Middle frontal gyrus (tissue), 1 donor: ENCODE measurements around the gene NDFIP2.

Experiments
- DNase-seq: peaks from one replicate; pipeline ENCODE4 v3.0.0-alpha.2; 2015; ENCODE audit warnings: low spot score; ENCODE audit errors: extremely low spot score

The NDFIP2 gene

GRCh38 chr13:79492918-79493594 is 12.1 kb downstream of the NDFIP2 start:
- no peak for DNase-seq

- DNase-seq, result no peak
These were observed 15.2 kb downstream of the NDFIP2 start for GRCh38 chr13:79496188-79496587.

- no peak for DNase-seq
These were observed 16.1 kb downstream of the NDFIP2 start for GRCh38 chr13:79497064-79497463.

- no peak for DNase-seq
These were observed 16.9 kb downstream of the NDFIP2 start for GRCh38 chr13:79497852-79498251.

- DNase-seq, result no peak
These were observed 19.9 kb downstream of the NDFIP2 start for GRCh38 chr13:79500829-79501228.

- DNase-seq, result no peak
These were observed 20.7 kb downstream of the NDFIP2 start for GRCh38 chr13:79501538-79502232.

- no peak for DNase-seq
These were observed 22.0 kb downstream of the NDFIP2 start for GRCh38 chr13:79502859-79503468.

- DNase-seq, result no peak
These were observed 22.6 kb downstream of the NDFIP2 start for GRCh38 chr13:79503473-79504017.

GRCh38 chr13:79508224-79508961 is 27.4 kb downstream of the NDFIP2 start:
- no peak for DNase-seq

GRCh38 chr13:79511611-79512010 is 30.7 kb downstream of the NDFIP2 start:
- DNase-seq, result no peak

GRCh38 chr13:79512950-79513349 is 32.0 kb downstream of the NDFIP2 start:
- no peak for DNase-seq

GRCh38 chr13:79516595-79516994 is 35.6 kb downstream of the NDFIP2 start:
- no peak for DNase-seq

- no peak for DNase-seq
These were observed 38.3 kb downstream of the NDFIP2 start for GRCh38 chr13:79519255-79519654.

- DNase-seq, result no peak
These were observed 41.6 kb downstream of the NDFIP2 start for GRCh38 chr13:79522583-79522982.

GRCh38 chr13:79525064-79525857 is 44.3 kb downstream of the NDFIP2 start:
- DNase-seq, result no peak

- no peak for DNase-seq
These were observed 46.7 kb downstream of the NDFIP2 start for GRCh38 chr13:79527698-79528097.

- DNase-seq, result no peak
These were observed 47.4 kb downstream of the NDFIP2 start for GRCh38 chr13:79528356-79528755.

GRCh38 chr13:79528759-79529191 is 47.8 kb downstream of the NDFIP2 start:
- DNase-seq, result no peak

GRCh38 chr13:79529817-79530216 is 48.9 kb downstream of the NDFIP2 start:
- no peak for DNase-seq

GRCh38 chr13:79530270-79530669 is 49.3 kb downstream of the NDFIP2 start:
- peak; percentile 16 for DNase-seq
